ENCODE data around the gene TTC24.

DNA sequence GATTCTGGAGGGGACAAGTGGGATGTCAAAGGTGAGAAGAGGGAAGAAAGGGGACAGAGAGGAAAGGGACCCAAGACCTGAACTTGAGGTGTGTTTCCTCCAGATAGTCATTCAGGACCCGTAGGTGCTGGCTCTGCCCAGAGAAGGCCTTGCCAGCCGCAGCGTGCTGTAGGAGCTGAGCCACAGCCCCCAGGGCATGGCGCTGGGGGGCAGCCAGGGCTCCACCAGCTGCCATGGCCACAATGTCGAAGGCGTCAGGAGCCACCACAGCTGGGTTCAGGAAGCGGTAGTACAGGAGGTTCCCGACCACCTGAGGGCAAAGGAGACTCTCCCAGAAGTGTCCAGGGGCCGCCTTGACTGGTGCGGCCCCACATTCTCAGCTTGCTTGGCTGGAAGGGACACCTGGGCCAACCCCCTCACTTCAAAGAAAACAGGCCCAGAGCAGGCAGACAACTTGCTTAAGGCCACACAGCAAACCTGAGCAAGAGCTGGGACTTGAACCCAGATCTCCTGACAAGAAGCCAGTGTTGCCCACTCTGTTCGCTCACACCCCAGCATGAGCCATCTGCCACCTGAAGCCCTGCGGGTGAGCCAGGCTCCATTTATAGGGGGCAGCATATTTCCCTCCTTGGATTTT lies 45.0 kb upstream of the TTC24 start:
- TF ChIP-seq, protein P1, sequence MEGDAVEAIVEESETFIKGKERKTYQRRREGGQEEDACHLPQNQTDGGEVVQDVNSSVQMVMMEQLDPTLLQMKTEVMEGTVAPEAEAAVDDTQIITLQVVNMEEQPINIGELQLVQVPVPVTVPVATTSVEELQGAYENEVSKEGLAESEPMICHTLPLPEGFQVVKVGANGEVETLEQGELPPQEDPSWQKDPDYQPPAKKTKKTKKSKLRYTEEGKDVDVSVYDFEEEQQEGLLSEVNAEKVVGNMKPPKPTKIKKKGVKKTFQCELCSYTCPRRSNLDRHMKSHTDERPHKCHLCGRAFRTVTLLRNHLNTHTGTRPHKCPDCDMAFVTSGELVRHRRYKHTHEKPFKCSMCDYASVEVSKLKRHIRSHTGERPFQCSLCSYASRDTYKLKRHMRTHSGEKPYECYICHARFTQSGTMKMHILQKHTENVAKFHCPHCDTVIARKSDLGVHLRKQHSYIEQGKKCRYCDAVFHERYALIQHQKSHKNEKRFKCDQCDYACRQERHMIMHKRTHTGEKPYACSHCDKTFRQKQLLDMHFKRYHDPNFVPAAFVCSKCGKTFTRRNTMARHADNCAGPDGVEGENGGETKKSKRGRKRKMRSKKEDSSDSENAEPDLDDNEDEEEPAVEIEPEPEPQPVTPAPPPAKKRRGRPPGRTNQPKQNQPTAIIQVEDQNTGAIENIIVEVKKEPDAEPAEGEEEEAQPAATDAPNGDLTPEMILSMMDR (IDR thresholded peaks at IDR 0.05) = no peak
- TF ChIP-seq POLR2A (IDR thresholded peaks at IDR 0.05) = no peak
